ENCODE data around the gene PLCE1. TPM values are rescaled to one million over a fixed set of nuclear protein-coding genes. Genes with fewer than 3 reads are reported as not detected.
A peak's percentile ranks its signal among the peaks of the same experiment; 100 is the strongest.

PLCE1 gene
- total RNA-seq, 6 experiments from 2014 or later: 0.41 to 0.74 (median 0.47) TPM

DNA sequence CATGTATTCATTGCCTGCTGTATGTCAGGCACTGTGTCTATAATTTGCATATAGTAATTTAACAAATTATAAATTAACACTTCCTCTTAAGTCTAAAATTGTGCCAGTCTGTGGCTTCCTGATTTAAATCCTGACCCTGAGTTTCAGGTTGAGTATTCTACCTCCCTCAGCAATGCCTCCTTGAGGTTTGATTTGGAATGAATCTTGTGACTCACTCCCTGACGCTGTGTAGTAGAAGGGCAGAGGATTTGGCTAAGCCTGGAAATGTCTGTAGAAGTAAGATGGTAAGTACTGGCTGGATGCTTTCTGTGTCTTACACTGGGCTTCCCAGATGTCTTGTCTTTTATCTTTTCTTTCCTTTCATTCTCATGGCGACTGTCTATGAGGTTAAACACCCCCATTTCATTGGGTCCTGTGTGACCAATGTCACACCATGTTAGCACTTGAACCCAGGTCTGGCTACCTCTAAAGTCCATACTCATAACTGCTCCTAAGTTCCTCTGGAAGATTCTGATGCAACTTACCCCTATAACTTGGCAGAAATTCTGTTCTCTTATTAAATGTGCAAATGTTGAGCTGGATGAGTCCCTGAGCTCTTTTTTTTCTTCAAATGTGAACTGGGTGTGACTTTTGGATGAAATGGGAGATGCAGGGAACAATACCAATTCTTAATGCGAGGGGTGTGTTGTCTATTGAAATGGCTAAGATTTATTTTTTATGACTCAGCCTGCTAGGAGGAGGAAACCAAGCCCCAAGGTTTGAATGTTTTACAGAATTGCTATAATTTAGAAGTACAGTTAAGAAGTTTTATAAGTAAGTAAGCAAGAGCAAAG, 48.5 kb downstream of the PLCE1 start:
- Mint-ChIP-seq H3K27ac (peak overlapping the region; percentile 75), H3K36me3 (ENCODE audit: low read depth) (no peaks in the 10 kb centered on the region), H3K9me3 (no peaks in the 10 kb centered on the region), H3K4me3 (peak overlapping the region; percentile 62), H3K4me1 (ENCODE audit: low read depth) (peaks cover 34% of the 10 kb centered on the region), H3K27me3 (ENCODE audit: insufficient read depth) (peaks cover 6% of the 10 kb centered on the region; the same call in 1 of the 2 replicates)
- TF ChIP-seq, protein P1, sequence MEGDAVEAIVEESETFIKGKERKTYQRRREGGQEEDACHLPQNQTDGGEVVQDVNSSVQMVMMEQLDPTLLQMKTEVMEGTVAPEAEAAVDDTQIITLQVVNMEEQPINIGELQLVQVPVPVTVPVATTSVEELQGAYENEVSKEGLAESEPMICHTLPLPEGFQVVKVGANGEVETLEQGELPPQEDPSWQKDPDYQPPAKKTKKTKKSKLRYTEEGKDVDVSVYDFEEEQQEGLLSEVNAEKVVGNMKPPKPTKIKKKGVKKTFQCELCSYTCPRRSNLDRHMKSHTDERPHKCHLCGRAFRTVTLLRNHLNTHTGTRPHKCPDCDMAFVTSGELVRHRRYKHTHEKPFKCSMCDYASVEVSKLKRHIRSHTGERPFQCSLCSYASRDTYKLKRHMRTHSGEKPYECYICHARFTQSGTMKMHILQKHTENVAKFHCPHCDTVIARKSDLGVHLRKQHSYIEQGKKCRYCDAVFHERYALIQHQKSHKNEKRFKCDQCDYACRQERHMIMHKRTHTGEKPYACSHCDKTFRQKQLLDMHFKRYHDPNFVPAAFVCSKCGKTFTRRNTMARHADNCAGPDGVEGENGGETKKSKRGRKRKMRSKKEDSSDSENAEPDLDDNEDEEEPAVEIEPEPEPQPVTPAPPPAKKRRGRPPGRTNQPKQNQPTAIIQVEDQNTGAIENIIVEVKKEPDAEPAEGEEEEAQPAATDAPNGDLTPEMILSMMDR (IDR thresholded peaks at IDR 0.05): peak; percentile 50
- peak; percentile 68 for DNase-seq

DNA sequence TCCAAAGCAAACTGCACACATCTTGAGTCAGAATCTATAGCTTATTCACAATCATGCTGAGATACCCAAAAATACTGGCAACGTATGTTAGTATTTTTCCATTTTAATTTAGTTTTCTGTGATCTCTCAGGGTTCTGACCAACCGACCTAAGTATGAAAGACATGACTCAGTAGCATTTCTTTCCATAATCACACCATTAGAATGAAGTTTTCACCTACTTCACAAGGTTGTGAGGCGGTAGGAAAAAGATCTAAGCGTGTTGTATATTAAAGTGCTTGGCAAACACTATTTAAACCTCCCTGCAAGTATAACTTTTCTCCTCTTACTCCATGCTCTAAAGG, 49.1 kb downstream of the PLCE1 start:
- TF ChIP-seq, protein P1 (IDR thresholded peaks at IDR 0.05): no peak
- peaks cover 34% of the 10 kb centered on the region for H3K4me1 Mint-ChIP-seq (ENCODE audit: low read depth)
- H3K9me3 Mint-ChIP-seq: no peaks in the 10 kb centered on the region
- peak overlapping the region; percentile 75 for H3K27ac Mint-ChIP-seq
- H3K4me3 Mint-ChIP-seq: peak overlapping the region; percentile 62
- peaks cover 6% of the 10 kb centered on the region; the same call in 1 of the 2 replicates for H3K27me3 Mint-ChIP-seq (ENCODE audit: insufficient read depth)
- no peaks in the 10 kb centered on the region for H3K36me3 Mint-ChIP-seq (ENCODE audit: low read depth)
- DNase-seq: no peak

Other genes starting within 250 kb of the PLCE1 start
- gene LGI1, start 236.0 kb upstream of the PLCE1 start, total RNA-seq (2021; fragmentation: NEBNext Ultra II Directional; extraction: Animal tissue kit (Norgen Biotek cat#: 25700)): not detected
- gene SLC35G1, start 100.0 kb upstream of the PLCE1 start, total RNA-seq (2021; fragmentation: NEBNext Ultra II Directional; extraction: Animal tissue kit (Norgen Biotek cat#: 25700)): 1 to 10 TPM; 5.2 to 7.2 (median 5.7) TPM